B cell (primary cell): Measurements from ENCODE around the gene PHLDA3.

ENCODE experiments used
- CTCF ChIP-seq: fragments of 200-600 bp; IDR thresholded peaks from one replicate; pipeline ENCODE4 v1.8.0; 2022; ENCODE audit warnings: antibody characterized with exemption, mild to moderate bottlenecking
- EZH2 ChIP-seq: IDR thresholded peaks from 2 replicates; pipeline ENCODE4 v1.6.1; 2012; ENCODE audit warnings: borderline replicate concordance, low read depth, mild to moderate bottlenecking, moderate library complexity, low read length; ENCODE audit not compliant: insufficient read depth, poor library complexity, severe bottlenecking

GRCh38 chr1:201466492-201466891, 2.5 kb downstream of the PHLDA3 start:
- TF ChIP-seq CTCF (no peak), EZH2 (no peak)
